H7 (cell line): Measurements from ENCODE around the gene ISYNA1. TPM values are rescaled to one million over a fixed set of nuclear protein-coding genes. Genes with fewer than 3 reads are reported as not detected.

ENCODE experiments used
- DNase-seq: peaks from one replicate; pipeline ENCODE4 v3.0.0; 2012
- H3K27me3 ChIP-seq: 2 replicates; pipeline ENCODE4 v1.6.0; 2011; ENCODE audit warnings: mild to moderate bottlenecking, low read length; ENCODE audit not compliant: control insufficient read depth, insufficient read depth
- H3K36me3 ChIP-seq: replicated peaks from 2 replicates; pipeline ENCODE4 v1.5.1; 2011; ENCODE audit warnings: low read length; ENCODE audit not compliant: control insufficient read depth, insufficient read depth
- H3K4me3 ChIP-seq: 2 replicates; pipeline ENCODE4 v1.5.1; 2011; ENCODE audit warnings: low read depth, mild to moderate bottlenecking, control low read depth, low read length, moderate library complexity; ENCODE audit not compliant: insufficient read depth
- total RNA-seq: library from RNA; depleted of rRNA; stranded (reverse); fragments of >200 nt; shearing (Covaris generic); gene quantifications from 2 replicates; pipeline ENCODE4 v1.2.3, GENCODE V29; 2014

Gene ISYNA1
- total RNA-seq, 1 experiment from 2014 or later: 183 TPM

GRCh38 chr19:18396471-18397241 is 41.3 kb downstream of the ISYNA1 start:
- no peak overlapping the region for H3K4me3 ChIP-seq
- no peaks in the 10 kb centered on the region for H3K36me3 ChIP-seq
- H3K27me3 ChIP-seq: no peaks in the 10 kb centered on the region
- no peak for DNase-seq

GRCh38 chr19:18393836-18394235 is 44.1 kb downstream of the ISYNA1 start:
- H3K27me3 ChIP-seq: no peaks in the 10 kb centered on the region
- no peaks in the 10 kb centered on the region for H3K36me3 ChIP-seq
- DNase-seq: no peak
- H3K4me3 ChIP-seq: no peak overlapping the region

- Histone ChIP-seq H3K27me3 (peaks cover 4% of the 10 kb centered on the region; the same call in 1 of the 2 replicates), H3K4me3 (no peak overlapping the region), H3K36me3 (no peaks in the 10 kb centered on the region)
- DNase-seq: no peak
These were observed 45.0 kb downstream of the ISYNA1 start for GRCh38 chr19:18392926-18393325.

- H3K27me3 ChIP-seq: peaks cover 6% of the 10 kb centered on the region; the same call in 1 of the 2 replicates
- no peak for DNase-seq
- H3K36me3 ChIP-seq: no peaks in the 10 kb centered on the region
- no peak overlapping the region for H3K4me3 ChIP-seq
These were observed 45.5 kb downstream of the ISYNA1 start for GRCh38 chr19:18392417-18392816.

- H3K4me3 ChIP-seq: no peak overlapping the region
- H3K36me3 ChIP-seq: no peaks in the 10 kb centered on the region
- peaks cover 6% of the 10 kb centered on the region; the same call in 1 of the 2 replicates for H3K27me3 ChIP-seq
- peak; percentile 19 for DNase-seq
These were observed 46.3 kb downstream of the ISYNA1 start for GRCh38 chr19:18391509-18392075.

GRCh38 chr19:18390065-18390907 is 47.6 kb downstream of the ISYNA1 start:
- H3K36me3 ChIP-seq: no peaks in the 10 kb centered on the region
- peak; percentile 23 for DNase-seq
- H3K4me3 ChIP-seq: no peak overlapping the region
- H3K27me3 ChIP-seq: peaks cover 6% of the 10 kb centered on the region; the same call in 1 of the 2 replicates

- H3K36me3 ChIP-seq: no peaks in the 10 kb centered on the region
- no peak overlapping the region for H3K4me3 ChIP-seq
- DNase-seq: no peak
- peaks cover 6% of the 10 kb centered on the region; the same call in 1 of the 2 replicates for H3K27me3 ChIP-seq
These were observed 48.2 kb downstream of the ISYNA1 start for GRCh38 chr19:18389726-18390064.

- Histone ChIP-seq H3K27me3 (peaks cover 6% of the 10 kb centered on the region; the same call in 1 of the 2 replicates), H3K4me3 (no peak overlapping the region), H3K36me3 (no peaks in the 10 kb centered on the region)
- DNase-seq: no peak
These were observed 48.8 kb downstream of the ISYNA1 start for GRCh38 chr19:18388960-18389725.

- Histone ChIP-seq H3K4me3 (peak overlapping the region; percentile 38), H3K36me3 (no peaks in the 10 kb centered on the region), H3K27me3 (peaks cover 6% of the 10 kb centered on the region; the same call in 1 of the 2 replicates)
- peak; percentile 98 for DNase-seq
These were observed 49.6 kb downstream of the ISYNA1 start for GRCh38 chr19:18388100-18388959.

GRCh38 chr19:18386543-18387271 is 51.2 kb downstream of the ISYNA1 start:
- H3K4me3 ChIP-seq: peak overlapping the region; percentile 32; the same call in 1 of the 2 replicates
- DNase-seq: peak; percentile 66
- peaks cover 6% of the 10 kb centered on the region; the same call in 1 of the 2 replicates for H3K27me3 ChIP-seq
- H3K36me3 ChIP-seq: no peaks in the 10 kb centered on the region

- peak; percentile 95 for DNase-seq
- peak within 1 kb of the TSS; percentile 32; the same call in 1 of the 2 replicates for H3K4me3 ChIP-seq
- peaks cover 6% of the 10 kb centered on the region; the same call in 1 of the 2 replicates for H3K27me3 ChIP-seq
- no peaks in the 10 kb centered on the region for H3K36me3 ChIP-seq
These were observed 52.0 kb downstream of the ISYNA1 start, which contains the start of gene GDF15 for GRCh38 chr19:18385675-18386542. TSS of gene GDF15 (plus strand) at chr19:18386158. CDS start at chr19:18386190, 32 bp downstream.

GRCh38 chr19:18385359-18385674 is 52.6 kb downstream of the ISYNA1 start:
- H3K27me3 ChIP-seq: peaks cover 6% of the 10 kb centered on the region; the same call in 1 of the 2 replicates
- DNase-seq: no peak
- no peak overlapping the region for H3K4me3 ChIP-seq
- H3K36me3 ChIP-seq: no peaks in the 10 kb centered on the region
